ENCODE data around the gene TMEM135.
"Not testable (repeated sequence)": the region's sequence is repeated elsewhere in the genome, so short reads cannot be mapped to it uniquely, and the experiment has no call there.

The TMEM135 gene

DNA sequence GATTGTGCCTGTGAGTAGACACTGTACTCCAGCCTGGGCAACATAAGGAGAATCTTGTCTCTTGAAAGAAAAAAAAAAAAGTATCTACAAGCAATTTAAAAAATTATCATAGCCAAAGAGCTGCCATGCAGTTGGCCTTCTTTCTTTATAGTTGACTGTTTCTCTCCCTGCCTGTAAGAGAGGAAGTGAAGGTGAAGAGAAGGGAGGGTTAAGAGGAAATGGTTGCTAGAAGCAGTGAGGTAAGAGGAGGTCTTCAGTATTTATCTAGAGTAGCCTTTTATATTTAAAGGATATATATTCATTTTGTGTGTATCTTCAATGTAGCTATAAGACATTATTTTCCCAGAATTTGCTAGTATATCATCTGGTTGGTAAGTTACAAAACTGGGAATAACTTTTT is 217.9 kb downstream of the TMEM135 start:
- DNase-seq, result no peak

DNA sequence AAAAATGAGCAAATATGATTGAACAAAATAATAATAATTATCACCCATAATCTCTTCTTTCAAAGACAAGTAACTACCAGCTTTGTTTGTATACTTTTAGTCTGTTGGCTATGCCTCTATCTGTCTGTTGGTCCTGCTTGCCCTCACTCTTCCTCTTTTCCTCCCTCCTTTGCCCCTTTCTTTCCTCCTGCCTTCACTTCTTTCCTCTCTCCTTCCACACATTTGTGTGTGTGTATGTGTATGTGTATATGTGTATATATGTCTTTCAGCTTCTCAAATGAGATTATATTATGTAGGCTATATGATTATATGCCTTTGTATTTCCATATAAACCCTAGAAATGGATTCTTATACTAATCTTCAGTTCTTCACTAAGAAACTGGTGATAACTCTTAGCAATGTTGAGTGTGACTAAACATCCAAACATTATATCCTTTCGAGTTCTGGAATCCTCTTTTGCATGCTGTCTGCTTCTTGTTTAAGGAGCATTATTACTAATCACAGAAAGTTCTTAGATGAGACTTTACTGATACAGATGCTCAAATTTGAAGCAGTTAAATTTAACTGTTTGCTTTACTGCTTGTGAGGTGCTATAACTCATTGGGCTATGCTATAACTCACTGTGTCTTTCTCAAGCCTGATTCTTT is 219.1 kb downstream of the TMEM135 start:
- DNase-seq, result no peak

DNA sequence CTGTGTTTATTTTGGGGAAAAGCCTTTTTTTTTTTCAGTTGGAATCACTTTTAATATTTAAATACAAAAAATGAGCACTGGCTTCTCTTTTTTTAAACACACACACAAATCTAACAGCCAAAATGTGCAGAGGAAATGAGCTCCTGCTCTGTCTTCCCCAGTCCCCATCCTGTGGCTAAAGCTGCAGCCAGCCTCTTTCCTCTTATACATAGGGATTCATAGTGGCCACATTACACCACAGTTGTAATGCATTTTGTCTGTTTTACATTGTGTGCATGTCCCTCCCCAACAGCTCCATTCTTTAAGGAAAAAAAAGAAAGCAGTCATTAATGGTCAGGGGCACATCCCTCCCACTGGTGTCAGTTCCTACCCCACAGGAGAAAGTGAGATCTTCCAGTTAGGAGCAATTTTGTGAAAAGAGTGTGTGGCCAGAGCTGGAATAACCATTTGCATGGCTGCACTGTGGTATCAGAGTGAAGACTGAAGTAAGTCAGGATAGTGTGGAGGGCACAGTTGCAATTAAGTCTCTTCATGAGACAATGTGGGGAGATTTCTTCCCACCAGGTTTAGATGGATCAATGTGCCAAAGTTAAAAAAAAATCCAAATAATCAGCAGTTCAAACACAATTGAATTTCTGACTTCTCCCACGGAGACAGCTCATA is 220.6 kb downstream of the TMEM135 start:
- DNase-seq, result no peak

DNA sequence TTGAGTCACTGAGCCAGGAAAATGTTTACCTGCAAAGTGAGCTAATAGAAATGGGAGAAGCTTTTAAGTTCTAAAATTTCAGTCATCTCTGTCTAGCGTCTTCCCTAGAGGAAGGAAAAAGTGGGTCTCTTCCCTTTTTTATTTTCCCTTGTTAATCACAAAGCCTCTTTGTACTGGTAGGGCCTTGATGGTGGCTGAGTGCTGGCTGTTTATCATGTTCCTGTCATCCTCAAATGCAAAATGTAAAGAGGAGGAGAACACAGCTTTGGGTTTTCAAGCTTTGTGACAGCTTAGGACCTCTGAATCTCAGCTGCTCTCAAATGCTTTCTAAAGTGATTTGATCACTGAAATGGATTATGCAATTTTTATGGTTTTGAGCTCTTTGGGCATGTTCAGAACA is 222.0 kb downstream of the TMEM135 start:
- peak in 1 of 51 donors; percentile 24 for DNase-seq

- no peak for DNase-seq
Measured at GRCh38 chr11:87260811-87261210, 223.1 kb downstream of the TMEM135 start.

- DNase-seq, result no peak
Measured at GRCh38 chr11:87263264-87263838, 225.6 kb downstream of the TMEM135 start.

- no peak for DNase-seq
Measured at GRCh38 chr11:87263979-87264378, 226.2 kb downstream of the TMEM135 start.

DNA sequence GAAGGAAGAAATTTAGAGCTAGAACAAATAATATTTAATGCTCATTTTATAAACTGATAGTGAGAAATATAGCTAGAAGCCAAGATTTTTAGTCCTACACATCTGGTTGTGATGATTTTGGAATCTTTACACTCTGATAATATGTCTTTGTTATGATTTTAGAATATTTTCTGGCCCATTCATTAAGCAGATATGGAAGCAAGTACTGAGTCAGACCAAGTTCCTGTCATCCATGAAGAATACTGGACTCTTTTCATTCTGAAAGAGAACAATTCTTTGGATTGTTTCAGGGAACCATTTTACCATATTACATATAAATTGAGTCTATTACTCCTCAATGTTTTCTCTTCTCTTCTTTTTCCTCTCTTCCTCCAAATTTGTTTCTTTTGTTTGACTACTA is 227.4 kb downstream of the TMEM135 start:
- DNase-seq, result no peak

DNA sequence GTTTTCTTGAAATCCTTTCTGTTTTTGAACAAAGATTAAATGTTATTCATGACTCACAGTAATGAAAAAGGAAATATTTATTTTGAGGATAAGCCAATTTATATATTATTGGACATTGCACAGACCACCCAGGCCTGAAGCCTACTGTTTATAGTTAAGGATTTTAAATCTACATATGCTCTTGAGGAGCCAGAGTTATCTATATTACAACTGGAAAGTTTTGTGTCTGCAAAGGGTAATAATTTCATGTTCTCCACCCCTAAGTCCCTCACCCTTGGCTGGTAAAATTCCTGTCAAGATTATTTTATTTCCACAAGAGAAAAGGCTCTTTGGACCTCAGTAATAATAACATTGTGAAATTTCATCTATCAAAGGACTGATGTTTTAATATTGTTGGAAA is 228.2 kb downstream of the TMEM135 start:
- no peak for DNase-seq

DNA sequence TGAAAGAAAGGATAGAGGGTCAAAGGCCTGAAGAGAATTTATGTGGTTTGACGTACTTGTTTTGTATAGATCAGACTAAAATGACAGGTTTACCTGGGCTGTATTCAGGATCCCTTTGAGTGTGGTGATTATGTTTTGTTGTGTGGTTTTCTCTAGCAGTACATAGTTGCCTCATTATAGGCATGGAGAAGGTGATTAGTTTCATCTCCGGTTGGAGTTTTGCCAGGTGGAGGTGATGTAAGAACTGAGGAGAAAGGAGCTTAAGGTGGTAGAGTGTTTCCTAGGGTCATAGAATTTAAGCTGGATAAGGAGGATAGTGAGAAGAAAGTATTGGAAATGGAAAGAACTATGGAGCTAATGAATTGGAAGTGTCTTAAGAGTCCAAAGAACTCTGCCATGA is 229.0 kb downstream of the TMEM135 start:
- DNase-seq, result no peak

GRCh38 chr11:87271951-87272350 is 234.2 kb downstream of the TMEM135 start:
- not testable (repeated sequence) for DNase-seq

DNA sequence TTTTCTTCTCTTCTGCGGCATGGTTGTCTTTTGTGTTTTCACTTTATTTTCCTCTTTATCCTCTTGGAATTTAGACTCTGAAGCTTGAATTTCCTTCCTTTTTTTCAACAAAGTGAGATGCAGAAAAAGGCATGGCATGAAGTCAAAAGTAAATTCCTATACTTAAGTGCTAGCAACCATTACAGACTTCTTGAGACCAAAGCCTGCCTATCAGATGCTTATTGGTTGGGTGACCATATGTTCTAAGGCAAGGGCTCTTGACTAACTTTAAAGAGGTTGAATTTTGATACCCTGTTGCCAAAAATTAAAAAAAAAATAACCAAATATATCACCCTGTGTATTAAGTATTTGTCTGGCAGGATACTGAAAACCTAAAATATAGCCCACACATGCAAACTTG is 237.4 kb downstream of the TMEM135 start:
- DNase-seq, result no peak

DNA sequence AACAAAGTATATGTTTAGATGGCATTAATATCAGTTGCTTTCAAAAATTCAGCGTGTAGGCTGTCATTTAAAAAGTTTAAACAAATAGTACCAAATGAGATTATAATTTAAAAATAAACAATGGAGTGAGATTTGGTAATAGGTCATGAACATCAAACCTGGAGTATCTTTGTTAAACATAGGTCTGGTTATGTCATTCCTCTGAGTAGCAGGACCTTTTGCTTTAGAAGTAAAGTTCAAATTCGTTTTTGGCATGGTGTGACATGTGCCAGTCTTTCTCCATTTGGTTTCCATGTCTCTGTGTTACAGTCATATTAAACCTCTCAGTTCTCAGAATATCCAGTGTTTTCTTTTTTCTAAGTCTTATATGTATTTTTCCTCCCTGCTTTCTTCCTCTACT is 242.4 kb downstream of the TMEM135 start:
- no peak for DNase-seq

DNA sequence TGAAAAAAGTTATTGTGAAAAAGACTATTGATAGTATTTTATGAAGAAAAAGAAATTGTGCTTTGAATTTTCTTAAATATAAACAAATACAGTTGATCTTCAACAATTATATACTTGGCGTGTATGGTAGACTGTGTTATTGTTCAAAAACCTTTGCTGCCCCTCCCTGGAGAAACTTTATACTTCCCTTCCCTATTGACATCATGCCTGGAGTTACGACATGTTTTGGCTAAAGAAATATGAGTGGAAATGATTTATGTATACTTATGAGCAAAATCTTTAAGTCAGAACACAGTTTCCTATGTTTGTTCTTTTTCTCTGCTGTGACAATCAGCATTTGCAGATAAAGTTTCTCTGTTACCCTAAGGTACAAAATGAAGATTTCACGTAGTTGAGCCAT is 243.8 kb downstream of the TMEM135 start:
- no peak for DNase-seq

GRCh38 chr11:87284306-87284705 is 246.6 kb downstream of the TMEM135 start:
- no peak for DNase-seq

DNA sequence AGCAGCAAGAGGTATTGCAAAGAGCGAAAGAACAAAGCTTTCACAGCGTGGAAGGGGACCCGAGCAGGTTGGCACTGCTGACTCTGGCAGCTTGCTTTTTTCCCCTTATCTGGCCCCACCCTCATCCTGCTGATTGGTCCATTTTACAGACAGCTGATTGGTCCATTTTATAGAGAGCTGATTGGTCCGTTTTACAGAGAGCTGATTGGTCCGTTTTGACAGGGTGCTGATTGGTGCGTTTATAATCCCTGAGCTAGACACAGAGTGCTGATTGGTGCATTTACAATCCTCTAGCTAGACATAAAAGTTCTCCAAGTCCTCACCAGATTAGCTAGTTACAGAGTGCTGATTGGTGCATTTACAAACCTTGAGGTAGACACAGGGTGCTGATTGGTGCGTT is 247.9 kb downstream of the TMEM135 start:
- DNase-seq, result not testable (repeated sequence)

GRCh38 chr11:87286338-87286737 is 248.6 kb downstream of the TMEM135 start:
- DNase-seq, result no peak

DNA sequence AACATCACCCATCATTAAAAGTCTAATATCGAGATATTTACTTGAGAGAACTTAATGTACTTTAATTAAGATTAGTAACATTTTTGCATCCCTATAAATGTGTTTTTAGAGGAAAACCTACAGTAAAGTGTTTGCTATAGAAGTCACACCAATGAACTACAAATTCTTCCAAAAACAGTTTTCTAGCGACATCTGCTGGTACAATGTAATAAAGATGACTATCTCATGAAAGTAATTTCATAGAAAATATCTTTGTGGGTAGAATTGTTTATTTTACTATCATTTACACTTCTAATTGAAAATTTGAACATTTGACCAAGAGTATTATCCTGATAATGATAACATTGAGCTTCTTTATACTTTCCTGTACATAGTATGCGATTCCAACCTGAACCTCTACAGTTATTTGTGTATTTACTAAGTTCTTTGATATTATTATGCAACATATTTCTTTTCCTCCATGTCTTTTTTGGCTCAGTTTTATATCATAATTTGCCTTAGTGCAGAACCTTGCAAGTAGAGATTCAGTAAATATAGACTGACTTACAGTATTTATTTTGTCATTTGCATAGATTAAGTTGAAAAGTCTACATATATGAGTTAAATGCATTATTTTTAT is 252.7 kb downstream of the TMEM135 start:
- DNase-seq, result peak in 2 of 51 donors; percentile 1 to 30

DNA sequence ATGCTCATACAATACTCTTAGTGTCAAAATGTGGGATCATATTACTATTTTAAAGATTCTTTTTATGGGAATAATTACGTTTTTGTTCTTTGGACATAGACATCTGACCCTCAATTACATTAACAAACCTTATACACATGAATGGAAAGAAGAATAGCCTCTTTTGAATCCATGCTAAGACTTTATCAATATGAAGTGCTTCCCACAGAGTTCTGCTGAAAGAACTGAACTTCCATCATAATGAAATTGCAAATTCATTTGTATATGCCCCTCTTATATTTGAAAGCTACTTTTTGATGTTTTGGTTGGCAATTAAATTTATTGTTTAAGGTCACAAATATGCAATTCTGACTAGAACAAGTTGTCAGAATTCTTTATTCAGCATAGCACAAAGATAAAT is 254.9 kb downstream of the TMEM135 start:
- no peak for DNase-seq

- no peak for DNase-seq
Measured at GRCh38 chr11:87295237-87295636, 257.5 kb downstream of the TMEM135 start.

DNA sequence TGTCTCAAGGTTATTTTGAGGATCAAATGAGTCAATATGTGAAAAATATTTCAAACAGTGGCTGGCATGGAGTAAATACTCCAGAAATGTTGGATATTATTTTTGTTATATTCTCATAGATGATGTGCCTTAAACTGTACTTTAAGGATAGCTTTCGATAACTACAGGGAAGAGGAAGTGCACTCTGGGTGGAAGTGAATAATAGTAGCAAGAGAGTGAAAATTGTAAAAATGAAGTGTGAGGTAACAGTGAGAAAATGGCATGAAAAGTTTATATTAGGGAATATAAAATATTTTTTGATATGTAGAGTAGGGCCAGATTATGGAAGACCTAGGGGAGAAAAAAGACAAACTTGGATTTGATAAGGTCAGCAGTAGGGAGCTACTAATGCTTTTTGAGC is 258.9 kb downstream of the TMEM135 start:
- DNase-seq, result no peak

GRCh38 chr11:87298155-87298554 is 260.4 kb downstream of the TMEM135 start:
- no peak for DNase-seq

DNA sequence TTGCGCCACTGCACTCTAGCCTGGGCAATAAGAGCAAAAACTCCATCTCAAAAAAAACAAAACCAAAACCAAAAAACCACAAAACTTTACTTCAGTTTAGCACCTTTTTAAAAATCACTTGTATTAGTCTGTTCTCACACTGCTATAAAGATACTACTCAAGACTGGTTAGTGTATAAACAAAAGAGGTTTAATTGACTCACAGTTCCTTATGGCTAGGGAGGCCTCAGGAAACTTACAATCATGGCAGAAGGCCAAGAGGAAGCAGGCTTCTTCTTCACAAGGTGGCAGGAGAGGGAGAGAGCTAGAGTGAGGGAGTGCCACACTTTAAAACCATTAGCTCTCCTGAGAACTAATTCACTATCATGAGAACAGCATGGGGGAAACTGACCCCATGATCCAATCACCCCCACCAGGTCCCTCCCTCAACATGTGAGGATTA is 261.3 kb downstream of the TMEM135 start:
- no peak for DNase-seq

All from hypothalamus (tissue), 51 donors.